Neuronal stem cell (in vitro differentiated cells): Measurements from ENCODE around the gene SLC35A5.
A peak's percentile ranks its signal among the peaks of the same experiment; 100 is the strongest.

ENCODE experiments used
- DNase-seq: peaks from one replicate; pipeline ENCODE4 v3.0.0-alpha.2; 2013; ENCODE audit warnings: low spot score
- H2AFZ ChIP-seq: one replicate; pipeline ENCODE4 v1.6.1; 2013; ENCODE audit warnings: mild to moderate bottlenecking, low read length, inconsistent platforms
- H2AK5ac ChIP-seq: 2 replicates; pipeline ENCODE4 v1.6.1; 2013; ENCODE audit warnings: low read depth, mild to moderate bottlenecking, inconsistent platforms, low read length, moderate library complexity, mixed read lengths
- H2BK120ac ChIP-seq: 2 replicates; pipeline ENCODE4 v1.6.1; 2013; ENCODE audit warnings: low read depth, mild to moderate bottlenecking, inconsistent platforms, low read length, moderate library complexity, mixed read lengths
- H2BK12ac ChIP-seq: one replicate; pipeline ENCODE4 v1.6.1; 2013; ENCODE audit warnings: low read length, inconsistent platforms
- H2BK15ac ChIP-seq: 2 replicates; pipeline ENCODE4 v1.6.1; 2013; ENCODE audit warnings: mild to moderate bottlenecking, low read length, inconsistent platforms, mixed read lengths
- H2BK5ac ChIP-seq: one replicate; pipeline ENCODE4 v1.6.1; 2013; ENCODE audit warnings: inconsistent platforms, mild to moderate bottlenecking, low read length, moderate library complexity
- H3K14ac ChIP-seq: one replicate; pipeline ENCODE4 v1.6.1; 2013; ENCODE audit warnings: low read length, inconsistent platforms
- H3K18ac ChIP-seq: 2 replicates; pipeline ENCODE4 v1.6.1; 2013; ENCODE audit warnings: low read length, inconsistent platforms
- H3K23ac ChIP-seq: 2 replicates; pipeline ENCODE4 v1.6.1; 2013; ENCODE audit warnings: low read depth, mild to moderate bottlenecking, mixed read lengths, low read length, inconsistent platforms; ENCODE audit not compliant: poor library complexity
- H3K27ac ChIP-seq: replicated peaks from 3 replicates; pipeline ENCODE4 v1.5.1; 2013; ENCODE audit warnings: low read length, inconsistent platforms
- H3K27me3 ChIP-seq, 3 experiments: 2 replicates each; pipeline ENCODE4 v1.6.1; 2013; ENCODE audit warnings: low read length in 3 of 3, mild to moderate bottlenecking in 2 of 3, inconsistent platforms in 1 of 3, low read depth in 1 of 3, mixed read lengths in 1 of 3, moderate library complexity in 1 of 3; ENCODE audit not compliant: control insufficient read depth in 3 of 3, insufficient read depth in 3 of 3
- H3K36me3 ChIP-seq, 2 donors: replicated peaks in 1 of 2; 2 replicates each; pipeline ENCODE4 v1.6.1; 2013; ENCODE audit warnings: low read length in 2 of 2; ENCODE audit not compliant: control insufficient read depth in 2 of 2, insufficient read depth in 2 of 2
- H3K4ac ChIP-seq: 2 replicates; pipeline ENCODE4 v1.6.1; 2013; ENCODE audit warnings: inconsistent platforms, mild to moderate bottlenecking, low read length, moderate library complexity
- H3K4me1 ChIP-seq, 2 donors: 1 replicate in 1 of 2; 2 replicates in 1 of 2; pipeline ENCODE4 v1.6.1; 2013; ENCODE audit warnings: low read length in 2 of 2, low read depth in 1 of 2; ENCODE audit not compliant: control insufficient read depth in 2 of 2, insufficient read depth in 1 of 2
- H3K4me2 ChIP-seq: one replicate; pipeline ENCODE4 v1.6.1; 2013; ENCODE audit warnings: mild to moderate bottlenecking, low read length, inconsistent platforms; ENCODE audit not compliant: insufficient read depth, poor library complexity, severe bottlenecking
- H3K4me3 ChIP-seq, 2 donors: 2 replicates each; pipeline ENCODE4 v1.5.1; 2013; ENCODE audit warnings: low read length in 2 of 2, mild to moderate bottlenecking in 2 of 2, inconsistent platforms in 1 of 2, moderate library complexity in 1 of 2
- H3K79me1 ChIP-seq: one replicate; pipeline ENCODE4 v1.6.1; 2013; ENCODE audit warnings: low read depth, mild to moderate bottlenecking, inconsistent platforms, low read length, moderate library complexity
- H3K9ac ChIP-seq: one replicate; pipeline ENCODE4 v1.6.1; 2013; ENCODE audit warnings: mild to moderate bottlenecking, low read depth, low read length, inconsistent platforms; ENCODE audit not compliant: poor library complexity
- H3K9me3 ChIP-seq, 2 donors: replicated peaks in 1 of 2; 2 replicates each; pipeline versions ENCODE3 to v1.6.1; 2013; ENCODE audit warnings: low read length in 2 of 2, mild to moderate bottlenecking in 2 of 2, inconsistent platforms in 1 of 2, low read depth in 1 of 2, mixed read lengths in 1 of 2, moderate library complexity in 1 of 2; ENCODE audit not compliant: control insufficient read depth in 2 of 2, insufficient read depth in 1 of 2
- H4K8ac ChIP-seq: one replicate; pipeline ENCODE4 v1.6.1; 2013; ENCODE audit warnings: low read depth, mild to moderate bottlenecking, inconsistent platforms, low read length, moderate library complexity
- H4K91ac ChIP-seq: one replicate; pipeline ENCODE4 v1.6.1; 2013; ENCODE audit warnings: low read length, low read depth, mild to moderate bottlenecking, inconsistent platforms; ENCODE audit not compliant: poor library complexity
- WGBS, 2 donors: extraction: QIAGEN DNeasy Blood & Tissue Kit; methylation state at CpG; one replicate each; pipeline ENCODE4 v1.1.7; 2013; ENCODE audit warnings: missing lambda C conversion rate in 2 of 2, mixed read lengths in 1 of 2; ENCODE audit not compliant: insufficient read length in 2 of 2, insufficient replicate concordance in 1 of 2; ENCODE audit errors: extremely low coverage in 2 of 2; 5-methylcytosine and 5-hydroxymethylcytosine counted together

Gene SLC35A5

GRCh38 chr3:112633191-112633590, 71.3 kb downstream of the SLC35A5 start:
- no peak overlapping the region for H4K8ac ChIP-seq
- H3K14ac ChIP-seq, result no peak overlapping the region
- no CpG with 5 or more reads among the region's 3 CpGs for WGBS, 2 donors
- no peaks in the 10 kb centered on the region for H3K79me1 ChIP-seq
- no peak overlapping the region for H3K4ac ChIP-seq
- no peak overlapping the region for H2AK5ac ChIP-seq
- no peak overlapping the region for H2BK120ac ChIP-seq
- DNase-seq, result no peak
- no peak overlapping the region for H3K18ac ChIP-seq
- peaks cover 0 to 21% of the 10 kb centered on the region in 2 donors for H3K9me3 ChIP-seq
- peak overlapping the region; percentile 10 for H2AFZ ChIP-seq
- no peak overlapping the region for H4K91ac ChIP-seq
- peaks cover 0 to 29% of the 10 kb centered on the region in 2 donors for H3K36me3 ChIP-seq
- peaks cover 11 to 19% of the 10 kb centered on the region in 2 donors for H3K4me1 ChIP-seq
- no peak overlapping the region for H3K4me2 ChIP-seq
- H3K4me3 ChIP-seq, result no peak overlapping the region
- no peak overlapping the region for H3K27ac ChIP-seq
- H3K9ac ChIP-seq, result no peak overlapping the region
- no peak overlapping the region for H2BK5ac ChIP-seq
- no peak overlapping the region for H3K23ac ChIP-seq
- H2BK15ac ChIP-seq, result no peak overlapping the region
- no peak overlapping the region for H2BK12ac ChIP-seq
- H3K27me3 ChIP-seq, result no peaks in the 10 kb centered on the region

GRCh38 chr3:112633757-112634156, 71.9 kb downstream of the SLC35A5 start:
- Histone ChIP-seq H2BK120ac (no peak overlapping the region), H3K4me3 (no peak overlapping the region), H2BK5ac (no peak overlapping the region), H3K4me2 (no peak overlapping the region), H3K27ac (no peak overlapping the region), H2AFZ (no peak overlapping the region), H3K79me1 (no peaks in the 10 kb centered on the region), H3K4me1 (peaks cover 11 to 19% of the 10 kb centered on the region in 2 donors), H4K8ac (no peak overlapping the region), H3K36me3 (peaks cover 0 to 29% of the 10 kb centered on the region in 2 donors), H2AK5ac (no peak overlapping the region), H3K9ac (no peak overlapping the region), H3K9me3 (peaks cover 0 to 27% of the 10 kb centered on the region in 2 donors), H3K14ac (no peak overlapping the region), H3K27me3 (no peaks in the 10 kb centered on the region), H4K91ac (no peak overlapping the region), H3K4ac (no peak overlapping the region), H2BK15ac (no peak overlapping the region), H2BK12ac (no peak overlapping the region), H3K23ac (no peak overlapping the region), H3K18ac (no peak overlapping the region)
- no peak for DNase-seq
- no CpG with 5 or more reads among the region's 1 CpG for WGBS, 2 donors

- Histone ChIP-seq H3K9ac (no peak overlapping the region), H4K91ac (no peak overlapping the region), H2AFZ (no peak overlapping the region), H3K27ac (no peak overlapping the region), H3K79me1 (no peaks in the 10 kb centered on the region), H3K23ac (no peak overlapping the region), H3K4me3 (no peak overlapping the region), H4K8ac (no peak overlapping the region), H2BK5ac (no peak overlapping the region), H2BK120ac (no peak overlapping the region), H3K9me3 (peaks cover 0 to 35% of the 10 kb centered on the region in 2 donors), H2AK5ac (no peak overlapping the region), H3K4ac (no peak overlapping the region), H3K4me1 (peaks cover 11 to 16% of the 10 kb centered on the region in 2 donors), H2BK15ac (no peak overlapping the region), H3K18ac (no peak overlapping the region), H3K36me3 (peaks cover 0 to 24% of the 10 kb centered on the region in 2 donors), H2BK12ac (no peak overlapping the region), H3K14ac (no peak overlapping the region), H3K27me3 (no peaks in the 10 kb centered on the region), H3K4me2 (no peak overlapping the region)
- no peak for DNase-seq
- WGBS, 2 donors, result no CpG with 5 or more reads among the region's 4 CpGs
Observed at GRCh38 chr3:112634786-112635541, 73.1 kb downstream of the SLC35A5 start.
